WTC11 (cell line): ENCODE measurements around the gene GNPTG. TPM values are rescaled to one million over a fixed set of nuclear protein-coding genes. Genes with fewer than 3 reads are reported as not detected.

ENCODE experiments used
- ATAC-seq: fragments of 200-7000 bp; cut with Tn5 transposase; 2 replicates; pipeline ENCODE4 v1.10.0; 2021; ENCODE audit warnings: mild to moderate bottlenecking, moderate library complexity
- CTCF ChIA-PET: fragments of 300-600 bp; sonication (Branson Sonifier 250); formaldehyde crosslinking; loops from one replicate; lab custom pipeline; 2021; ENCODE audit warnings: antibody characterized with exemption; lab: Charles Lee
- POLR2A ChIA-PET: fragments of 350-600 bp; sonication (Branson Sonifier 250); formaldehyde crosslinking; loops from one replicate; lab custom pipeline; 2021; ENCODE audit warnings: antibody characterized with exemption; lab: Charles Lee
- DNase-seq: peaks from one replicate; pipeline ENCODE4 v3.0.0; 2021; ENCODE audit warnings: low spot score
- H3K27ac Mint-ChIP-seq: 2 replicates; pipeline ENCODE4 v1.8.0; 2021; ENCODE audit warnings: mixed read lengths
- H3K27me3 Mint-ChIP-seq: 2 replicates; pipeline ENCODE4 v1.8.0; 2021; ENCODE audit warnings: low read depth, mild to moderate bottlenecking, moderate library complexity, mixed read lengths
- H3K36me3 Mint-ChIP-seq: 2 replicates; pipeline ENCODE4 v1.8.0; 2021; ENCODE audit warnings: mixed read lengths
- H3K4me1 Mint-ChIP-seq: 2 replicates; pipeline ENCODE4 v1.8.0; 2022; ENCODE audit warnings: mixed read lengths
- H3K4me3 Mint-ChIP-seq: 2 replicates; pipeline ENCODE4 v1.8.0; 2021; ENCODE audit warnings: mild to moderate bottlenecking, moderate library complexity, mixed read lengths
- H3K9me3 Mint-ChIP-seq: 2 replicates; pipeline ENCODE4 v1.8.0; 2021; ENCODE audit warnings: mixed read lengths
- ATF1 ChIP-seq: sonication (generic); formaldehyde crosslinking; IDR thresholded peaks from 2 replicates; pipeline ENCODE4 v1.8.1; 2023; ENCODE audit warnings: mild to moderate bottlenecking, moderate library complexity, missing genetic modification reagents
- ATF2 ChIP-seq: sonication (generic); formaldehyde crosslinking; IDR thresholded peaks from 2 replicates; pipeline ENCODE4 v1.8.1; 2022; ENCODE audit warnings: low read depth, missing genetic modification reagents, borderline replicate concordance
- FOXK1 ChIP-seq: sonication (generic); formaldehyde crosslinking; IDR thresholded peaks from 2 replicates; pipeline ENCODE4 v1.8.0; 2022; ENCODE audit warnings: mild to moderate bottlenecking, moderate library complexity, missing genetic modification reagents
- NFYB ChIP-seq: sonication (generic); formaldehyde crosslinking; conservative IDR thresholded peaks from 2 replicates; pipeline ENCODE4 v1.8.0; 2022; ENCODE audit warnings: low read depth, missing genetic modification reagents
- PRDM15 ChIP-seq: sonication (generic); formaldehyde crosslinking; IDR thresholded peaks from 2 replicates; pipeline ENCODE4 v1.8.0; 2022; ENCODE audit warnings: missing genetic modification reagents
- SOX15 ChIP-seq: fragments of 250-450 bp; sonication (Bioruptor Pico); IDR thresholded peaks from 2 replicates; pipeline ENCODE4 v1.9.0; 2021; ENCODE audit warnings: mild to moderate bottlenecking
- TEAD4 ChIP-seq: sonication (generic); formaldehyde crosslinking; IDR thresholded peaks from 2 replicates; pipeline ENCODE4 v1.8.0; 2022; ENCODE audit warnings: mild to moderate bottlenecking, missing genetic modification reagents
- ZBTB21 ChIP-seq: sonication (generic); formaldehyde crosslinking; IDR thresholded peaks from 2 replicates; pipeline ENCODE4 v1.8.1; 2023; ENCODE audit warnings: mild to moderate bottlenecking, missing genetic modification reagents, borderline replicate concordance
- ZNF121 ChIP-seq: sonication (generic); formaldehyde crosslinking; IDR thresholded peaks from 2 replicates; pipeline ENCODE4 v1.8.0; 2023; ENCODE audit warnings: missing genetic modification reagents
- ZNF232 ChIP-seq: sonication (generic); formaldehyde crosslinking; IDR thresholded peaks from 2 replicates; pipeline ENCODE4 v1.8.0; 2022; ENCODE audit warnings: mild to moderate bottlenecking, missing genetic modification reagents
- ZNF532 ChIP-seq: fragments of 250-450 bp; sonication (Bioruptor Pico); IDR thresholded peaks from 2 replicates; pipeline ENCODE4 v1.9.0; 2021; ENCODE audit warnings: mild to moderate bottlenecking, borderline replicate concordance
- total RNA-seq: library from RNA; stranded (reverse); gene quantifications from 3 replicates; pipeline ENCODE4 v1.2.3, GENCODE V29; 2021
- TF ChIP-seq, protein P1 (sequence below): sonication (generic); formaldehyde crosslinking; IDR thresholded peaks from 2 replicates; pipeline ENCODE4 v1.8.0; 2023; ENCODE audit warnings: missing genetic modification reagents
- TF ChIP-seq, protein P2 (sequence below): sonication (generic); formaldehyde crosslinking; IDR thresholded peaks from 2 replicates; pipeline ENCODE4 v1.8.1; 2022; ENCODE audit warnings: mild to moderate bottlenecking, missing genetic modification reagents, moderate library complexity, borderline replicate concordance

Gene GNPTG
- total RNA-seq, 1 experiment from 2014 or later = 35.9 TPM

GRCh38 chr16:1320658-1321240 lies 31.0 kb upstream of the GNPTG start (continued):
- TF ChIP-seq NFYB (no peak), ZNF232 (CRISPR knock-in tag) (no peak), ZNF532 (CRISPR knock-in tag) (no peak), ZBTB21 (no peak), FOXK1 (CRISPR knock-in tag) (no peak), PRDM15 (CRISPR knock-in tag) (no peak), TEAD4 (no peak), ATF1 (CRISPR knock-in tag) (no peak), SOX15 (CRISPR knock-in tag) (no peak), ATF2 (CRISPR knock-in tag) (no peak)
- TF ChIP-seq, protein P1, sequence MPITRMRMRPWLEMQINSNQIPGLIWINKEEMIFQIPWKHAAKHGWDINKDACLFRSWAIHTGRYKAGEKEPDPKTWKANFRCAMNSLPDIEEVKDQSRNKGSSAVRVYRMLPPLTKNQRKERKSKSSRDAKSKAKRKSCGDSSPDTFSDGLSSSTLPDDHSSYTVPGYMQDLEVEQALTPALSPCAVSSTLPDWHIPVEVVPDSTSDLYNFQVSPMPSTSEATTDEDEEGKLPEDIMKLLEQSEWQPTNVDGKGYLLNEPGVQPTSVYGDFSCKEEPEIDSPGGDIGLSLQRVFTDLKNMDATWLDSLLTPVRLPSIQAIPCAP (CRISPR knock-in tag) = no peak
- TF ChIP-seq, protein P2, sequence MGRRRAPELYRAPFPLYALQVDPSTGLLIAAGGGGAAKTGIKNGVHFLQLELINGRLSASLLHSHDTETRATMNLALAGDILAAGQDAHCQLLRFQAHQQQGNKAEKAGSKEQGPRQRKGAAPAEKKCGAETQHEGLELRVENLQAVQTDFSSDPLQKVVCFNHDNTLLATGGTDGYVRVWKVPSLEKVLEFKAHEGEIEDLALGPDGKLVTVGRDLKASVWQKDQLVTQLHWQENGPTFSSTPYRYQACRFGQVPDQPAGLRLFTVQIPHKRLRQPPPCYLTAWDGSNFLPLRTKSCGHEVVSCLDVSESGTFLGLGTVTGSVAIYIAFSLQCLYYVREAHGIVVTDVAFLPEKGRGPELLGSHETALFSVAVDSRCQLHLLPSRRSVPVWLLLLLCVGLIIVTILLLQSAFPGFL (CRISPR knock-in tag) = no peak

- Mint-ChIP-seq H3K27ac (no peak overlapping the region), H3K4me1 (peaks cover 5% of the 10 kb centered on the region; the same call in 1 of the 2 replicates), H3K27me3 (no peaks in the 10 kb centered on the region), H3K36me3 (peaks cover 48% of the 10 kb centered on the region), H3K9me3 (no peaks in the 10 kb centered on the region), H3K4me3 (no peak overlapping the region)
- ChIA-PET CTCF (no interaction called here), POLR2A (no interaction called here)
- peak; percentile 64 for TF ChIP-seq ZNF121 (CRISPR knock-in tag)
- TF ChIP-seq, protein P1 (CRISPR knock-in tag) = no peak
- DNase-seq (no peak), ATAC-seq (no peak)
These were observed 29.3 kb upstream of the GNPTG start for GRCh38 chr16:1322407-1322806.
